HG02870 (cell line): Measurements from ENCODE around the gene PANK4.
"Not testable (repeated sequence)": the region's sequence is repeated elsewhere in the genome, so short reads cannot be mapped to it uniquely, and the experiment has no call there.

ENCODE experiments used
- ATAC-seq: cut with Tn5 transposase; IDR thresholded peaks from one replicate; pipeline ENCODE4 v1.9.1; 2021; ENCODE audit warnings: mild to moderate bottlenecking, moderate library complexity; ENCODE audit not compliant: unreplicated experiment

Gene PANK4

DNA sequence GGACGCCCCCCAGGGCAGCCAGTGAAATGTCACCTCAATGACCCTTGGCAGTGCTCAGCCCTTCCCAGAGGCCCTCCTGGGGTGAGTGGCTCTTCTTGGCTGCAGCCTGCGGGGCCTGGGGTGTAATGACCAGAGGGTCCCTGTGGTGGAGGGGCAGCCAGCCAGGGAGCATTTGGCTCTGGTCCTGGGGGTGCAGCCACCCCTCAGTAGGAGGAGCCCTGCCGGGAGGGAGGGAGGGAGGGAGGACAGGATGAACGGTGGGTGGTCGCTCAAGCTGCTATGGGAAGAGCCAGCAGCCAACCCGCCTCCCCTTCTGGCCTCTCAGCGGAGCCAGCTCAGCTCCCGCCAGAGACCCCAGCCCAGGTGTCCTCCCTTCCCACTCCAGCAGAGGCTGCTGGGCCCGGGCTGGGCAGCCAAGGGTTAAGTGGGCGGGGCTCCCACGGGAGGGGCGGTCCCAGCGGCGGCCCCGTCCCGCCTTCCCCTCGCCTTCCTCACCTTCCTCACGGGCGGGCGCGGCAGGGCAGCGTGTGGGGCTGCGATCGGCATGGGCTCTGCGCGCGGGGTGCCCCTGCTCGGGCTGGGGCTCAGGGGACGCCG is 59.3 kb downstream of the PANK4 start:
- no peak for ATAC-seq

DNA sequence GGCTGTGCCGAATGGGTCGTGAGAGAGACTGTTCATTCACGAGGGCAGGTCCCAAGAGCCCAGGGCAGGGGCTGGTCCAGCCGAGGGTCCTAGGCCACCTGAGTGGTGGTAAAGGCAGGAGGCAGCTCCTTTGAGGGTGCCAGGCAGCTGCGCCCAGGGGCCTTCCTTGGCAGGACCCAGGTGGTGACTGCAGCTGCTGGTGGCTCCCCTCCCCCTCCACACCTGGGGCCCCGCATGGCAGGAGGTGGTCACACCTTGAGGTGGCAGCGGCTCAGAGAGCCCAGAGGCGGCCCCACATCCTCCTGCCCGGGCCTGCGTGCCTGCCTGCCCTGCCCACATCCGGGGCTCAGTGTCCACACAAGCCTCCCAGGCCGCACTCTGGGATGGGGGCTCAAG is 60.1 kb downstream of the PANK4 start:
- no peak for ATAC-seq

DNA sequence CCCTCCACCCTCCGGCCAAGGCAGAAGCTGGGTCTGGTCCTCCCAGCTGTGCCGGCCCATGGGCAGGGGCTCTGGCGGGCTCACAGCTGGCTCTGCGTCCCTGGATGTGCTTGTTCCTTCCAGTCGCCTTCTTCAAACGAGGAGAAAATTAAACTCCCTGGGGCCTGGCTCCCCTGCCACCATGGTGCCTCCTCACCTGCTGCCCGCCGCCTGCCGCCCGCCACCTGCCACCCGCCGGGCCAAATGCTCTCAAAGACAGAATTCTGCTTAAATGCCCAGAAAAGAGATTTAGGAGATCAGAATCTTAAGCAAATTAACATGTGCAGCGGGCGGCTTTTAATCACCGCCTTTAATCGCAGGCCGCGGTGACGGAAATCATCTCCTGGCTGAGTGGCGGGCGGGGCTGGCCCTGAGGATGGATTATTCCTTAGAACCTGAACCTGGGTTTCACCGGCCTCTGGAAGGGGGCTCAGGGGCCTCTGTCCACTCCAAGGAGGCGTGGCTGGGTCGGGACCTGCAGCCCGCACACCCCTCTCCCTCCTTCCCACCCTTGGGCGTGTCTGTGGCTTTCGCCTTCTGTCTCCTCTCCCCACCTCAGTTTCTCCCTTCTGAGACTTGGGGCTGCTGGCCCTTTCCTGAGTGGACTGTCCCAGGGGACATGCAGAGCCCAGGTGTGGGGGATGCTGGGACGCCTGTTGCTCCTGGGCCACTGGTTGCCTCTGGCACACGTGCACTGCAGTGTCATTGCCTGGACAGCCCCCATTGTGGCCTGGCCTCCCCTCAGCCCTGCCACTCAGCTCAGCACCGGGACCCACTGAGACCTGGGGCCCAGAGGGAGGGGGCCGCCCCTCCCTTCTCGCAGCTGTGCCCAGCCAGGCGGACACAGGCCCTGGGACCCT is 60.8 kb downstream of the PANK4 start:
- no peak for ATAC-seq

DNA sequence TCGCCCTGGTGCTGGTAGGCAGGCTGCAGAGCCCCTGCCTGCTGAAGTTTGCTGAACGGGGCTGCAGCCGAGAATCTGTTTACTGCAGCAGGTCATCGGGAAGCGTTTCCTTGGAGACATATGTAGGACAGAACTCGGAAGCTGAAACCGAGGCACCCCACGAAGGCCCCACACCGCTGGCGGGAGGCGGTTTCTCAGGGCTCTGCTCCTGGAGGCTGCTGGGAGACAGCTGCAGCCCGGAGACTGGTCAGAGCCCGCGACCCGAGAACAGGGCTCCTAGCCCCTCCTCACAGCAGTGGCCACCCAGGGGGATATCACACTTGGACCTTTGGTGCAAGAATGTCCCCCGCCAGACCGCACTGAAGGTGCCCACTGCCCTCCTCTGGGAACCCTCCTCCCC is 63.0 kb downstream of the PANK4 start:
- no peak for ATAC-seq

DNA sequence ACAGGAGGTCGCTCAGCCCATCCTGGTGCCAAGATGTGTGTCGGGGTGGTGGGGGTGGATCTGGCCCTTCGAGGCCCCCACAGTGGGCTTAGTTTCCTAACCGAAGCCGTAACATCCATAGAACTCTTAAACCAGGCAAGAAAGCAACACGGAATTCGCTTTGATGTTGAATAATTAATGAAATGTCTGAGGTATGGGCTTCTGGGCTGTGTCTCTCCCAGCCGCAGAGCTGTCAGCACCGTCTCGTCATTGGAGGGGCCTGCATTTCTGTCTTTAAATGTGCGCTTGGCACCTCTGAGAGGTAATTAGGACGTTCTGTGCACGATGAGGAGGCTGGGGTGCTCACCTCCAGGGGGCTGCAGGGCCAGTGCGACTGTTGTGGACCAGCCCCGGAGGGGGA is 63.6 kb downstream of the PANK4 start:
- ATAC-seq = no peak

DNA sequence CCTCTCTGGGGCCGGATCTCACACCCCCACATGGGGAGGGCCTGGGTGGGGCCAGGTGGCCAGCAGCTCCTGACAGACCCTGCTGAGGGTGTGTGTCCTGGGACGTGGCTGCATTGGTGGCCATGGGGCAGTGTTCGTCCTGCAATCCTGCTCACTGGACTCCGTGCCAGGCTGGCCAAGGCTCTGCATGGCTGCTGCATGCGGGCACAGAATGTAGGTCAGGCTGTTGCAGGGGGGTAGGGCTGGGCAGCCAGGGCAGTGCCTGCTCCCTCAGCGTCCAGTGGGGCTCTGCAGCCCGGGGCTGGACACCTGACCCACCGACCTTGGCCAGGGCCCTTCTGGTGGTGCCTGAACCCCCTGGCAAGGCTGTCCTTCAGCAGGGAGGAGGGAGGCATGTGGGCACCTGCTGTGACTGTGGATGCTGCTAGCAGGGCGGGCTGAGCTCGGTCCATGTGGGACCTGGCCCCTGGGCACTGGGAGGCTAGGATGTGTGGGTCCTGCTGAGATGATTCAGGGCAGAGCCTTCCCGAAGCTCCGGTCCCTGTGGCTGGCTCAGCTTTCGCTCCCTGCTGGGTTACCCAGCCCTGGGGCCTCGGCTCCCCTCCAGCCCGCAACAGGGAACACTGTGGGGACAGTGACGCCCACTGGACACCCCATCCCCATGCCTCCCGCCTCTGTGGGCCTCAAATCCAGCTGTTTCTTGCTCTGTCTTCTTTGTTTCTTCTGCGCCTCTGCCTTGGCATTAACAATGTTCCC is 65.2 kb downstream of the PANK4 start:
- no peak for ATAC-seq

DNA sequence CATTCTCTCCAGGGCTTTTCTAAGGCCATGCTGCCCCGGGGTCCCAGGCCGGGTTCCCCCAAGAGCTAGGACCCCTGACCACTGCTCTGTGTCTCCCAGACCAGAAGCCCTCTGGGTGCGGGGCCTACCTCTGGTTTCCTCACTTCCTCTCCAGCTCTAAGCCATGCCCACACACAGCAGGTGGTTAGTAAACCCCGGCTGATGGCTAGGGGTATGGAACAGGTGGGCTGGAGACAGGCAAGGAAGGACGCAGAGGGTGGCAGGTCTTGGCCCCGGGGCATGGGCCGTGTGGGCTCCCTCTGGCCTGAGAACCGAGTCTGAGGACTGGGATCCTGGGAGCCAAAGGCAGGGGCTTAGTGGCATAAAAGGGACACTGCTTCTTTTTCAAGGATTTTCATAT is 66.2 kb downstream of the PANK4 start:
- ATAC-seq = no peak

DNA sequence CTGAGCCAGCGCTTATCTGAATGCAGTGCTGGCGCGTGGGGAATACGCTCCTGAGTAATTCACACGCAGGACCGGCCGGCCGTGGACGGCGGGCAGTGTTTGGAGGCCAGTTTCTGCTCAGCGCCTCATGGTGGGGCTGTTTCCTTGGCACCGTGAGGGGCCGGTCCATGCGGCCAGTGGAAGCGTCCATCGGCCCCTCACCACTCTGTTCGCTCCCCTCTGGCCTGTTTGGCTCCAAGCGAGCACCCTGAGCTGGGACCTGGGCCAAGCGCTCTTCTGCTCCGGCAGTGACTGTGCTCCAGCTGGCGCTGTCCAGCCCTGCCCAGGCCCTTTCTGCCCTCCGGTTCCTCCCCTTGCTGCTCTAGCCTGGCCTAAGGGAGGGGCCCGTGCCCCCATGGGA is 66.6 kb downstream of the PANK4 start:
- no peak for ATAC-seq

DNA sequence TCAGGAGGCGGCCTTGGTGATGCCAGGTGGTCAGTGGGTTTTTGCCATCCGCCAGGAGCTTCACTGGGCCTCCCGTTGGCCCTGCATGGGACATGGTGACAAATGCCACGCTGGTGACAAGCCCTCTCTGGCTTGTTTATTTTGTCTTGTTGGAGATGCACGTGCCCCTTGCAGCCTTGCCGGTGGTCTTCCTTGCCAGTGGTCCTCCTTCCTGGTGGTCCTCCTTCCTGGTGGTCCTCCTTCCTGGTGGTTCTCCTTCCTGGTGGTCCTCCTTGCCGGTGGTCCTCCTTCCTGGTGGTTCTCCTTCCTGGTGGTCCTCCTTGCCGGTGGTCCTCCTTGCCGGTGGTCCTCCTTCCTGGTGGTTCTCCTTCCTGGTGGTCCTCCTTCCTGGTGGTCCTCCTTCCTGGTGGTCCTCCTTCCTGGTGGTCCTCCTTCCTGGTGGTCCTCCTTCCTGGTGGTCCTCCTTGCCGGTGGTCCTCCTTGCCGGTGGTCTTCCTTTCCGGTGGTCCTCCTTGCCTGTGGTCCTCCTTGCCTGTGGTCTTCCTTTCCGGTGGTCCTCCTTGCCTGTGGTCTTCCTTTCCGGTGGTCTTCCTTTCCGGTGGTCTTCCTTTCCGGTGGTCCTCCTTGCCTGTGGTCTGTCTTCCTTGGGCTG is 67.2 kb downstream of the PANK4 start:
- not testable (repeated sequence) for ATAC-seq

DNA sequence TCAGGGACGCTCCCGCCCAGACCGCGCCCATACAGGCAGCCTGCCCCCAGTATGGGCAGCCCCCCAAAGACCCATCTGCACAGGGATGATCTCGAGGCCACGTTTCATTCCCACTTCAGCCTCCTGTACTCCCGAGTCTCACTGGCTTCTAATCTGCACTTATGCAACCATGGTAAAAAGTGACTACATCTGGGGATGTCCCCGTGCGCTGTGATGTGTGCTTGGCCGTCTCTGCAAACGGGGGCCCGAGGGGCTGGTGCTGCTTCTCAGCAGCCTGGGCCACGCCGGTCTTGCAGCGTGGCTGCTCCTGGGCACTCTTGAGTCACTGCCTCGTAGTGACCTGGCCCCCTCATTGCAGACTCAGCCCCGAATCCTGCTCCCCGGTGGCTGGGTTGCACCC is 67.7 kb downstream of the PANK4 start:
- no peak for ATAC-seq
